LNCaP clone FGC (cell line): ENCODE results near the gene IGF2.

Source experiments
- DNase-seq: peaks from one replicate; pipeline ENCODE4 v3.0.0-alpha.2; 2011; ENCODE audit warnings: low read depth
- H3K4me3 ChIP-seq: 2 replicates; pipeline ENCODE4 v1.5.1; 2011; ENCODE audit warnings: mild to moderate bottlenecking, low read depth, low read length, control low read depth
- TF ChIP-seq, protein P1 (sequence below): IDR thresholded peaks from 2 replicates; pipeline ENCODE4 v1.5.1; 2012; ENCODE audit warnings: mild to moderate bottlenecking; ENCODE audit not compliant: control insufficient read depth, insufficient read depth; ENCODE audit errors: extremely low read depth

The IGF2 gene

DNA sequence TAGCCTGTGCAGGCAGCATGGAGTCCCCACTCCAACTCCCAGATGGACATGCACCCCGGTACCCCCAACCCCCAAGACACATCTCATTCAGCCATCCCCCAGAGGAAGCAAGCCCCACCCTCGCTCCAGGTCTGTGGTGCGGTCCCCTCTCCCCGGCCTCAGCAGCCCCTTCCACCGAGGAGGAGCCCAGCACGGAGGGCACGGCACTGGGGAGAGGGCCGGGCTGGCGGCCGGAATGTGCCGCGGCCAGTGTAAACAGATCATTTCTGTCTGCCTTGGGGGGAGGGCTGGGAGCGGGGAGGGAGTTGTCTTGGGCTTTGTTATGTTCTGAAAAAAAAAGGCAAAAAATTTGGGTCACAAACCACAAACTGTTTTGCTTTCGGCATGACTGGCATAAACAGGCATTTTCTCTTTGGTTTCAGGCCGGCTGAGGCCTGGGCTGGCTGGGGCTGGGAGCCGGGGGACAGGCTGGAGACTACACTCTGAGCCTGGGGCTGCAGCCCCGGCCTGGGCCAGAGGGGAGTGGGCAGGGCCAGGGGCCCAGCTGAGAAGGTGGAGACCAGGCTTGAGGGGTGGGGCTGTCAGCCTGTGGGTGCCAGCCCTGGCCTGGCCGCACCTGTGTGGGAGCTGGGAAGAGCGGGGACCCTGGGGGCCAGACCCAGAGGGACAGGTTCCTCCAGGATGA is 16.8 kb downstream of the IGF2 start:
- H3K4me3 ChIP-seq, result no peak overlapping the region
- no peak for DNase-seq
- TF ChIP-seq, protein P1, sequence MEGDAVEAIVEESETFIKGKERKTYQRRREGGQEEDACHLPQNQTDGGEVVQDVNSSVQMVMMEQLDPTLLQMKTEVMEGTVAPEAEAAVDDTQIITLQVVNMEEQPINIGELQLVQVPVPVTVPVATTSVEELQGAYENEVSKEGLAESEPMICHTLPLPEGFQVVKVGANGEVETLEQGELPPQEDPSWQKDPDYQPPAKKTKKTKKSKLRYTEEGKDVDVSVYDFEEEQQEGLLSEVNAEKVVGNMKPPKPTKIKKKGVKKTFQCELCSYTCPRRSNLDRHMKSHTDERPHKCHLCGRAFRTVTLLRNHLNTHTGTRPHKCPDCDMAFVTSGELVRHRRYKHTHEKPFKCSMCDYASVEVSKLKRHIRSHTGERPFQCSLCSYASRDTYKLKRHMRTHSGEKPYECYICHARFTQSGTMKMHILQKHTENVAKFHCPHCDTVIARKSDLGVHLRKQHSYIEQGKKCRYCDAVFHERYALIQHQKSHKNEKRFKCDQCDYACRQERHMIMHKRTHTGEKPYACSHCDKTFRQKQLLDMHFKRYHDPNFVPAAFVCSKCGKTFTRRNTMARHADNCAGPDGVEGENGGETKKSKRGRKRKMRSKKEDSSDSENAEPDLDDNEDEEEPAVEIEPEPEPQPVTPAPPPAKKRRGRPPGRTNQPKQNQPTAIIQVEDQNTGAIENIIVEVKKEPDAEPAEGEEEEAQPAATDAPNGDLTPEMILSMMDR, result no peak

DNA sequence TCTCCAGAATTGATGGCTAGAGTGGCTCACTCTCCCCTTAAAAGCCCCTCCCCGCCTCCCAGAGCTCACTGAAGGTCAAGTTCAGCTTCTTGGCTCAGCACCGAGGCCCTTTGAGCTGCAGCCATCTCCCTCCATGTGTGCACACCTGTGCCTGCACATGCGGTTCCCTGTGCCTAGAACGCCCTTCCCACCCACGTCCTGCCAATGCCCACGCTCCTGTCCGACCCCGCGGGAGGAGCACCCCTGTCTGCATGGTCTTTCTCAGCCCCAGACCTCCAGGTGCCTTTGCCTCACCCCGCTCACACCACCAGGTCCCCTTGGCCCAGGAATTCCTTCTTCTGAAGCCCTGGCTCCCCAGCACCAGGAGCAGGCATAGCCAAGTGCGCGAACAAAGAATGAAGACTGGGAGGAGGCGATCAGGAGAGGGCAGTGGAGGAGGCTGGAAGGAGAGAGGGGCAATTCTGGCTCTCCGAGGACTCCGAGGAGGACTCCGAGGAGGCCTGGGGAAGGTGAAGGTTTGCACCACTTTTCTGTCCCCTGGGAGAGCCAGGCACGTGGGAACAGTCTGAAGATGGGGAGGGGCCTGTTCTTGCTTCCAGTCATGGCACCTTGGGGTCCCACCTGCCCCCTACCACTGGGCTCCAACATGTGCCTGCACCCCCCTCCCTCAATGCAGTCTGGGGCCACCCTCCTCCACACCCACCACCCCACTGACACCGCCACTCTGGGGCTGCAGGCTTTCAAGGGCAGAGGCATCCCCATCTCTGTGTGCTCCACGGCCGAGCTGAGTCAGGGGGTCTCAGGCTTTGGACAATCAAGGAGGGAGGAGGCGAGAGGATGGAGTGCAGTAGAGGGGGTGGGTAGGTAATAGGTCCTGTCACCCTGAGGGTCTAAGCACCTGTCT is 17.7 kb downstream of the IGF2 start:
- TF ChIP-seq, protein P1, result no peak
- no peak for DNase-seq
- H3K4me3 ChIP-seq, result no peak overlapping the region

DNA sequence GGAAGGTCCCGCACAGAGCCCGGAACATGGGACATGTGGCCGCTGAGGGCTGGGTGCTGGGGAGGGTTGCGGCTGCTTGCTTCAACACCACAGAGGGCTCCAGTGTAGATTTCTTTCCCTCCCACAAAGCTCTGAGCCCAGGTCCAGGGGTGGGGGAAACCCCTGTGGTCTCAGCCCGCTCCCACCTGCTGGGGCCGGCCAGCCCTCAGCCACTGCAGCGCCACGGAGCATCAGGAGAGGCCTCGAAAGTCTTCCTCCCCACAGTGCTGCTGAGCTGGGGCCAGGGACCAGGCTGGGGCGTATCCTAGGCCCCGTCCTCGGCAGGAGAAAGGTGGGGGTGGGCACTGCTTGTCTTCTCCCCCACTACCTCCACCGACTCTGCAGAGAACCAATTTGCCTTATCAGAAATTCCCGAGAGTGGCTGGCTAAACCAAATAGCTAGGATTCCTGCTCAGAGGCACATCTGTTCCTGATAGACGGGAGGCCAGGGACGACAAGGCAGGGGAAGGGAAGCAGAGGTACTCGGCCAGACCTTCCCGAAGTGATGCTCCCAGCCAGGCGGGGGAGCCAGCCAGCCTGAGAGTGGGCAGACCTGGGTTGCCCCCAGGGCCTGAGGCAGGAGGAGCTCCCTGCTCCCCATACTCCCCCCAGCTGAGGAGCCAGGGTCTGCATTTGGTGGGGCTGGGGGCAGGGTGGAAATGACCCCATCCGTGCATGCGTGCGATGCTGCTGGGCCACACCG is 18.7 kb downstream of the IGF2 start:
- no peak overlapping the region for H3K4me3 ChIP-seq
- DNase-seq, result no peak
- TF ChIP-seq, protein P1, result no peak

DNA sequence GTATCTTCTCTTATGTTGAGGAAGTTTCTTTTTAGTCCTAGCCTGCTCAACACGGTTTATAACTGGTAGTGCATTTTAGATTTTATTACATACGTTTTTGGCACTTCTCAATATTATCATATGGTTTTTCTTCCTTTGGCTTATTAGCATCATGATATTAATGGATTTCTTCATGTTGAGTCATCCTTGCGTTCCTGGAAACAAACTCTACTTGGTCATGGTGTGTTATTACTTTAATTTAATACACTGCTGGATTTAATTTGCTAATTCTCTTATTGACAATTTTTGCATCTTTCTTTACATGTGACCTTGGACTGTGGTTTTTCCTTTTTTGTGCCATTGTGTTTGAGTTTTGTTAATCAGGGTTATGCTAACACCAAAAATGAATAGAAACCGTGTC is 20.5 kb downstream of the IGF2 start:
- no peak for DNase-seq
- TF ChIP-seq, protein P1, result no peak
- no peak overlapping the region for H3K4me3 ChIP-seq

DNA sequence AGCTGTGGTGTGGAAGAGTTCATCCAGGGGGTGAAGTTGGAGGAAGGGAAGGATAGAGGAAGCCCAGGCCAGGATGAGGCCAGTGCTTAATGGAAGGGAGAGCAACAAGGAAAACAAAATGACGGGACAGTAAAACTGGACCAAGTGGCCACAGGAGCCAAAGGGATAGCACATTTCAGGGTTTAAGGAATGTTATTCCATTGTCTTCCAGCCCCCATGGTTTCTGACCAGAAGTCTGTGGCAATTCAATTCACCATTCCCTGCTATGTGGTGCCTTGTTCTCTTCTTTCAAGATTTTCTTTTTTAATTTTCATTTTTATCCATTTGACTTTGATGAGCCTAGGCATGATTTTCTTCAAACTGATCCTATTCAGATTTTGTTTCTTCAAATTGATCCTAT is 22.5 kb downstream of the IGF2 start:
- DNase-seq, result no peak
- H3K4me3 ChIP-seq, result no peak overlapping the region
- TF ChIP-seq, protein P1, result no peak

DNA sequence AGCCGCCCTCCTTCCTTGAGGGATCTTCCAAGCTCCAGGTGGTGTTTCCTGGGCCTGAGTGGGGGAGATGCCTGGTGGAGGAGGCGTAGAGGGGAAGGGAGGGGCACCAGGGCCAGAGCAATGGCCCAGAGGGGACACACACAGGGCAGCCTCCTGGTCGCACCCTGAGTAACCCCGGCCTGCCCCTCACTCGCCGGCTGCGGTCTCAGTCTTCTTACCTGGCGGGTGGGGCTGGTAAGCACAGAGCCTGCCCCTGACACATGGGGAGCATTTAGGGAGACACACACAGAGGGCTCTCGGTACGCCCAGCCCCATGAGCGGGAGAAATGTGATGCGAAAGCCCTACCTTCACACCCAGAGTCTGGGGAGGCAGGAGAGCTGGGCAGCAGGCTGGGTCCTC is 23.9 kb downstream of the IGF2 start:
- TF ChIP-seq, protein P1, result no peak

More for the DNA sequence above, 23.9 kb downstream of the IGF2 start:
- no peak overlapping the region for H3K4me3 ChIP-seq
- DNase-seq, result no peak
